ENCODE results near the gene GATA1. TPM values are rescaled to one million over a fixed set of nuclear protein-coding genes. Genes with fewer than 3 reads are reported as not detected.
A peak's percentile ranks its signal among the peaks of the same experiment; 100 is the strongest.

Gene GATA1
- total RNA-seq, 2 donors from 2014 or later: not detected

DNA sequence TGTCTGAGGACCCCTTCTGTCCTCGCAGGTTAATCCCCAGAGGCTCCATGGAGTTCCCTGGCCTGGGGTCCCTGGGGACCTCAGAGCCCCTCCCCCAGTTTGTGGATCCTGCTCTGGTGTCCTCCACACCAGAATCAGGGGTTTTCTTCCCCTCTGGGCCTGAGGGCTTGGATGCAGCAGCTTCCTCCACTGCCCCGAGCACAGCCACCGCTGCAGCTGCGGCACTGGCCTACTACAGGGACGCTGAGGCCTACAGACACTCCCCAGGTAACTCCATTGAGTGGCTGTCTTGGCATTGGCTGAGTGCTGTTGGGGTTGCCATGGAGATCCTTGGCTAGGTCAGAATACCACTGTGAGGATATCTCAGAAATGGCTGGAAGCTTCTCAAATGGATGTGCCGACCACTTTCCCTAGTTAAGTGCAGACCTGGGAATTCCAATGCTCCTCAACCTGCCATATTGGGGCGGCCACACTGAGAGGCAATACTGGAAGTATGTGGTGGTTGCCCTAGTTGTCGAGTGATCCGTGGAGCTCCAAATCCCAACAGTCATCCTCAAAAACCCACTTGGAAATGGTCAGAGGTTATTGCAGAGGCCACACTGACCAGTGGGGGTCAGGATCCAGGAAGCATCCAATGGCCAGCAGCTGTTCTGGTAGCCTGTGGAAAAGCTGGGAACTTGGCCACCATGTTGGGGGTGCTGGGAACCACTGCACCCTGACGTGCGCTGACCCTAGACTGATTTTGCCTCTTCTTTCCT, 4.9 kb downstream of the GATA1 start:
- Mint-ChIP-seq H3K27ac (no peak overlapping the region), H3K9me3 (no peaks in the 10 kb centered on the region), H3K27me3 (peaks cover 7% of the 10 kb centered on the region), H3K4me3 (no peak overlapping the region), H3K4me1 (no peaks in the 10 kb centered on the region), H3K36me3 (ENCODE audit: low read depth) (no peaks in the 10 kb centered on the region)
- no peak for ATAC-seq (replicated peaks)

GRCh38 chrX:48792219-48792618, 5.8 kb downstream of the GATA1 start:
- no peak overlapping the region for H3K27ac Mint-ChIP-seq
- no peaks in the 10 kb centered on the region for H3K36me3 Mint-ChIP-seq (ENCODE audit: low read depth)
- H3K4me1 Mint-ChIP-seq: no peaks in the 10 kb centered on the region
- no peak overlapping the region for H3K4me3 Mint-ChIP-seq
- H3K9me3 Mint-ChIP-seq: no peaks in the 10 kb centered on the region
- no peak for ATAC-seq (replicated peaks)
- peaks cover 2% of the 10 kb centered on the region for H3K27me3 Mint-ChIP-seq

DNA sequence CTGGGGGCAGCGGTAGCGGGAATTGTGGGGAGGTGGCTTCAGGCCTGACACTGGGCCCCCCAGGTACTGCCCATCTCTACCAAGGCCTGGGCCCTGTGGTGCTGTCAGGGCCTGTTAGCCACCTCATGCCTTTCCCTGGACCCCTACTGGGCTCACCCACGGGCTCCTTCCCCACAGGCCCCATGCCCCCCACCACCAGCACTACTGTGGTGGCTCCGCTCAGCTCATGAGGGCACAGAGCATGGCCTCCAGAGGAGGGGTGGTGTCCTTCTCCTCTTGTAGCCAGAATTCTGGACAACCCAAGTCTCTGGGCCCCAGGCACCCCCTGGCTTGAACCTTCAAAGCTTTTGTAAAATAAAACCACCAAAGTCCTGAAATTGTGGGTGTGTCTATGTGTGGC, 7.5 kb downstream of the GATA1 start:
- H3K4me1 Mint-ChIP-seq: no peaks in the 10 kb centered on the region
- no peak overlapping the region for H3K27ac Mint-ChIP-seq
- no peak overlapping the region for H3K4me3 Mint-ChIP-seq
- no peak for ATAC-seq (replicated peaks)
- H3K36me3 Mint-ChIP-seq (ENCODE audit: low read depth): no peaks in the 10 kb centered on the region
- H3K9me3 Mint-ChIP-seq: no peaks in the 10 kb centered on the region
- H3K27me3 Mint-ChIP-seq: no peaks in the 10 kb centered on the region

DNA sequence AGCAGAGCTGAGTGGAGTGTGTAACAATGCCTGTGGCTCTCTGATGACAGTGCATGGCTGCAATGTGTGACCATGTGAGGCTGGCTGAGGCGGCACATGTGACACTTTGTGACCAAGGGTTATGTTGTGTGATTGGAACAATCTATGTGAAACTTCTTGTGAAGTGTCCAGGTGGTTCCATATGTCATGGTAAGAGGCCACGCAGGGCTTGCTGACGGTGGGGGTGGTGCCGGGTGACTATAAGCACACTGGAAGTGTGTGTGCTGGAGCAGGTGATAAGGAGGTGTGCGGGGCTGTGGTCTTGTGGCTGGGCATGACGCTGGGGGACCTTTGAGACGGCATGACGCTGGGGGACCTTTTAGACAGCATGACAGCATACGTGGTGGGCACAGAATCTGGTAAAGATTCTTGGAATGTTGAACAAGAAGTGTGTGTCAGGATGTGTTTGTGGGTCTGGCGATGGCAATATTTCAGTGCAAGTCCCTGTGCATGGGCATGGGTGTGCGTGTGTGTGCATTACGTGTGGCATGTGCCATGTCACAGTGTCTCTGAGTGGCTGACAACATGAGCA, 8.0 kb downstream of the GATA1 start:
- Mint-ChIP-seq H3K27ac (no peak overlapping the region), H3K4me3 (no peak overlapping the region), H3K9me3 (no peaks in the 10 kb centered on the region), H3K27me3 (no peaks in the 10 kb centered on the region), H3K36me3 (ENCODE audit: low read depth) (no peaks in the 10 kb centered on the region), H3K4me1 (no peaks in the 10 kb centered on the region)
- ATAC-seq (replicated peaks): no peak

DNA sequence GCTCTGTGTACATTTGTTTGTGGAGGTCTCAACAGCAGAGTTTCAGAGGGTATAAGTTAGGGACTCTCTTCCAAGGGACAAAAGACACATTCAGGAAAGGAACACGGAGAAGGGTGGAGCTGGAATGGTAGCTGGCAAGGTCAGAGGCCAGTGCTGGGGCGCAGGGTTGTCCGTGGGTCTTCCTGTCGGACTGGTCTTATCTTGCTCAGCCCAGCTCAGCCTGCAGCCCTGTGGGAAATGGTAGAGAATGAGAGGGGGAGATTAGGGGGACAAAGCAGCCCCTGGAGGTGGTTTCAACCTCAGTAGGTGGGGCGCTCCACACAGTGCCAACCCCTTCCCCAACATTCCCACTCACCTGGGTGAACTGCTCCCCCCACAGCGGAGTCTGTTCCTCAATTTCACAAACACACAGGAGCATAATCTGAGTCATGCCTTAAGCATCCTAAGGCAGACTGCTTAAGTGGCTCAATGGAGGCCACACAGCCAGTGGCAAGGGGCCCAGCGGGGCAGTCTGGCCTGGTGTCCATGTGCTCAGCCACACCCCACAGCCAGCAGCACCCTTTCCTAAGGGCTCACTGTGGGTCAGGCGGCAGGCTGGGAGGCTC, 8.6 kb downstream of the GATA1 start:
- no peak overlapping the region for H3K4me3 Mint-ChIP-seq
- H3K27me3 Mint-ChIP-seq: no peaks in the 10 kb centered on the region
- no peaks in the 10 kb centered on the region for H3K36me3 Mint-ChIP-seq (ENCODE audit: low read depth)

DNA sequence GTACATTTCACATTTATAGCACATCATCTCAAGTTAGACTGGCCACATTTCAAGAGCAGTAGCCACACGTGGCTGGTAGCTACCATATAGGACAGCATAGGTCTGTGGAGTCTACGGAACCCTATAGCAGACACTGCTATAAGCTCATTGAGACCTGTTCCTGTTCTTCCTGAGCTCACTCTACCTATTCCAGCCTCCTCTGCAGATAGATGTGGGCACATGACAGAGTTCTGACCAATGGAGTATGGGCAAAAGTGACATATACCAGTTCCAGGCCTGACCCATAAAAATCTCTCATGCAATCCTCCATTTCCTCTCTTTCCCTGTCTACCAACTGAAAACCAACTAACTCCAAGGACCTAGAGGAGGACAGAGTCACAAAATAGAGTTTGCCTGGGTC, 11.9 kb downstream of the GATA1 start:
- no peak overlapping the region for H3K27ac Mint-ChIP-seq
- no peak overlapping the region for H3K4me3 Mint-ChIP-seq
- H3K27me3 Mint-ChIP-seq: no peaks in the 10 kb centered on the region
- no peak for ATAC-seq (replicated peaks)
- H3K36me3 Mint-ChIP-seq (ENCODE audit: low read depth): peaks cover 11% of the 10 kb centered on the region
- peaks cover 5% of the 10 kb centered on the region for H3K4me1 Mint-ChIP-seq
- H3K9me3 Mint-ChIP-seq: no peaks in the 10 kb centered on the region

More for the DNA sequence above, 8.6 kb downstream of the GATA1 start:
- Mint-ChIP-seq H3K9me3 (no peaks in the 10 kb centered on the region), H3K4me1 (no peaks in the 10 kb centered on the region), H3K27ac (no peak overlapping the region)
- ATAC-seq (replicated peaks): no peak

- Mint-ChIP-seq H3K27ac (peak overlapping the region; percentile 99), H3K4me3 (peak overlapping the region; percentile 99), H3K27me3 (no peaks in the 10 kb centered on the region), H3K9me3 (no peaks in the 10 kb centered on the region), H3K4me1 (peaks cover 5% of the 10 kb centered on the region), H3K36me3 (ENCODE audit: low read depth) (peaks cover 23% of the 10 kb centered on the region)
- ATAC-seq (replicated peaks): no peak
These were observed 14.3 kb downstream of the GATA1 start for GRCh38 chrX:48800574-48801279.

GRCh38 chrX:48801280-48802088, 15.1 kb downstream of the GATA1 start, which contains the start of gene HDAC6:
Gene HDAC6, plus strand, starts transcription at chrX:48802067. Its CDS starts 626 bp downstream, at chrX:48802693.
- peak within 1 kb of the TSS; percentile 99 for H3K4me3 Mint-ChIP-seq
- ATAC-seq (replicated peaks): peak; percentile 88
- peak within 1 kb of the TSS; percentile 99 for H3K27ac Mint-ChIP-seq
- H3K9me3 Mint-ChIP-seq: no peaks in the 10 kb centered on the region
- no peaks in the 10 kb centered on the region for H3K27me3 Mint-ChIP-seq
- peaks cover 23% of the 10 kb centered on the region for H3K36me3 Mint-ChIP-seq (ENCODE audit: low read depth)
- H3K4me1 Mint-ChIP-seq: peaks cover 5% of the 10 kb centered on the region

DNA sequence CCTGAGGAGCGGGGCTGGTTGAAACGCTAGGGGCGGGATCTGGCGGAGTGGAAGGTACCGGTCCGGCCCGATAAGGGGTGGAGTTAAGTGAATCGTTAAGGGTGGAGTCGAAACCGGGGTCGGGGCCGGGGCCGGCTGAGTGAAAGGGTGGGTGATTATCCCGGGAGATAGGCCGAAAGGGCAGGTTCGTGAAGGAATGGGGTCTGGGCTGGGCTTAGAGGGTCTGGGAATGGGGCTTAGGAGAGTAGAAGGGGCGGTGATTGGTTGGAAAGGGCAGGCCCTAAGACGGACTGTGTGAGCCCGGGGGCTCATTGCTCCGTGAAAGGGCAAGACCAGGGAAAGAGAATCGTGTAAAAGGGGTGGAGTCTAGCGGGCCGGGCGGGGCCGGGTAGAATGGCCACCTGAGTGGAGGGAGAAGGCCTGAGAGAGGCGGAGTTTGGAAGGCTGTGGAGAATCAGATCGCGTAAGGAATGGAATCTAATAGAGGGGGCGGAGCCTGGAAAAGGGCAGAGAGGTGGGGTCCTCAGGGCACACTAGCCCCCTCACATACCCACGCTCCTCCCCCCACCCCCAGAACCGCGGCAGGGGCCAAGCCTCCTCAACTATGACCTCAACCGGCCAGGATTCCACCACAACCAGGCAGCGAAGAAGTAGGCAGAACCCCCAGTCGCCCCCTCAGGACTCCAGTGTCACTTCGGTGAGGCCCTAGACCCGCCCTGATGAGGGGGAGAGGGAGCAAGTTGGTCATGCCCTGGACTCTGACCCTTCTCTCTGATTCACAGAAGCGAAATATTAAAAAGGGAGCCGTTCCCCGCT, 15.9 kb downstream of the GATA1 start:
- Mint-ChIP-seq H3K4me3 (peak overlapping the region; percentile 99), H3K36me3 (ENCODE audit: low read depth) (peaks cover 28% of the 10 kb centered on the region), H3K4me1 (peaks cover 5% of the 10 kb centered on the region), H3K27me3 (no peaks in the 10 kb centered on the region), H3K9me3 (no peaks in the 10 kb centered on the region), H3K27ac (peak overlapping the region; percentile 99)
- peak; percentile 57 for ATAC-seq (replicated peaks)

DNA sequence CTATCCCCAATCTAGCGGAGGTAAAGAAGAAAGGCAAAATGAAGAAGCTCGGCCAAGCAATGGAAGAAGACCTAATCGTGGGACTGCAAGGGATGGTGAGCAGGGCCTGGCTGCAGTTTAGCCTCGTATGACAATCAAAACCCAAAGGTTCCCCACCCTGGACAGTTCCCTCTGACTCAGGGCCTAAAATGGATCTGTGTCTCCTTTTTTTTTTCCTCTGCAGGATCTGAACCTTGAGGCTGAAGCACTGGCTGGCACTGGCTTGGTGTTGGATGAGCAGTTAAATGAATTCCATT, 16.5 kb downstream of the GATA1 start:
- Mint-ChIP-seq H3K27ac (peak overlapping the region; percentile 99), H3K4me3 (peak overlapping the region; percentile 99), H3K4me1 (peaks cover 5% of the 10 kb centered on the region), H3K36me3 (ENCODE audit: low read depth) (peaks cover 28% of the 10 kb centered on the region), H3K9me3 (no peaks in the 10 kb centered on the region), H3K27me3 (no peaks in the 10 kb centered on the region)
- ATAC-seq (replicated peaks): no peak

GRCh38 chrX:48806081-48806480, 19.7 kb downstream of the GATA1 start:
- no peaks in the 10 kb centered on the region for H3K27me3 Mint-ChIP-seq
- H3K4me3 Mint-ChIP-seq: no peak overlapping the region
- H3K27ac Mint-ChIP-seq: no peak overlapping the region
- H3K9me3 Mint-ChIP-seq: no peaks in the 10 kb centered on the region
- H3K4me1 Mint-ChIP-seq: no peaks in the 10 kb centered on the region
- peaks cover 35% of the 10 kb centered on the region for H3K36me3 Mint-ChIP-seq (ENCODE audit: low read depth)
- ATAC-seq (replicated peaks): no peak

DNA sequence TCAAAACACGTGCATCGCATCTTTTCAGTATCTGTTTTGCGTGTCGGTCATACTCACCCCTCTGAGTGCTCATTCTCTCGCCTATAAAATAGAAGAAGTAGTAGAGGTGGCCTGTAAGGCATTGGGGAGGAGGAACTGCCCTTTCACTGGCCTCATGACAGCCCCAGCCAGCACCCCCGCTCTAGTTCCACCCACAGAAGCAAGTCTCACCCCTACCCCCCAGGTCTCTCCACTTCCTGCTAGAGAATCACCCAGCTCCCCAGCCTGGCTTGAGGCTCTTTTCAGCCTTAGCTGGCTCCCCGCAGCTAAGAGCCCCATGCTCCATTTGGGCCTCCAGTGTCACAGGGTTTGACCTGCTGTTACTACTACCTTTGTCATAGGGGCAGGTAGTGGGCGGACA, 27.3 kb downstream of the GATA1 start:
- Mint-ChIP-seq H3K36me3 (ENCODE audit: low read depth) (peaks cover 58% of the 10 kb centered on the region), H3K27me3 (no peaks in the 10 kb centered on the region), H3K27ac (no peak overlapping the region), H3K4me3 (no peak overlapping the region), H3K9me3 (no peaks in the 10 kb centered on the region), H3K4me1 (no peaks in the 10 kb centered on the region)
- no peak for ATAC-seq (replicated peaks)

DNA sequence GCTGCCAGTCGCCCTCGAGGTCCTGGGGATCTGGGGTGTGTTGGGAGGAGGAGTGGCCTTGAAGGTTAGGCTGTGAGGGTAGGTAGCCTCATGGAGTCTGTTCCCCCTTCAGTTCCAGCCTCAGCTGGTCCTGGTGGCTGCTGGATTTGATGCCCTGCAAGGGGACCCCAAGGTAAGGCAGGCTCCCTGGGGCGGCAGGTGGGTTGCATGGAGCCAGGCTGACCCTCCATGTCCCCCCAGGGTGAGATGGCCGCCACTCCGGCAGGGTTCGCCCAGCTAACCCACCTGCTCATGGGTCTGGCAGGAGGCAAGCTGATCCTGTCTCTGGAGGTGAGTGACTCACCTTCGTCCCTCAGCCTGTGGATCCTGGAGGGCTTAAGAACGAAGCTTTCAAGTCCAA, 28.3 kb downstream of the GATA1 start:
- Mint-ChIP-seq H3K4me3 (no peak overlapping the region), H3K4me1 (no peaks in the 10 kb centered on the region), H3K27me3 (no peaks in the 10 kb centered on the region), H3K27ac (no peak overlapping the region), H3K9me3 (no peaks in the 10 kb centered on the region), H3K36me3 (ENCODE audit: low read depth) (peaks cover 69% of the 10 kb centered on the region)
- ATAC-seq (replicated peaks): no peak

Data from activated T-helper 17 cell treated with anti-CD3 and anti-CD28 coated beads, Interleukin-2, amount 50 U/mL, for 72 hours (primary cell).